Endothelial cell of umbilical vein (primary cell): ENCODE data around the gene HDAC8. TPM values are rescaled to one million over a fixed set of nuclear protein-coding genes. Genes with fewer than 3 reads are reported as not detected.
"Not testable (repeated sequence)": the region's sequence is repeated elsewhere in the genome, so short reads cannot be mapped to it uniquely, and the experiment has no call there.

Source experiments
- BruUV-seq: library from RNA; stranded (reverse); fragments of 400-500 nt; replicated peaks from 2 replicates; lab custom pipeline; 2021; lab: Mats Ljungman, UMichigan
- CTCF ChIA-PET: fragments of 300-600, 350-600 bp; sonication (Branson Sonifier 250); formaldehyde crosslinking; loops from one replicate; lab custom pipeline; 2021; ENCODE audit warnings: antibody characterized with exemption, inconsistent platforms; lab: Charles Lee
- POLR2A ChIA-PET: fragments of 300-600, 350-600 bp; sonication (Branson Sonifier 250); formaldehyde crosslinking; loops from one replicate; lab custom pipeline; 2021; ENCODE audit warnings: antibody characterized with exemption, inconsistent platforms; lab: Charles Lee
- DNase-seq: peaks from one replicate; pipeline ENCODE4 v3.0.0-alpha.2; 2011; ENCODE audit warnings: low read depth, low spot score
- FAIRE-seq: peaks from 2 replicates; lab custom pipeline; 2011; peaks lifted over from hg19 to GRCh38; lab: Jason Lieb, UNC
- H2AFZ ChIP-seq: 2 replicates; pipeline ENCODE4 v1.6.0; 2012; ENCODE audit warnings: low read depth, low read length, control low read depth, inconsistent platforms
- H3K27ac ChIP-seq: 2 replicates; pipeline ENCODE4 v1.5.1; 2011; ENCODE audit warnings: low read depth, mild to moderate bottlenecking, control low read depth, low read length, moderate library complexity; ENCODE audit not compliant: insufficient read depth
- H3K27me3 ChIP-seq, 2 experiments: 2 replicates each; pipeline versions ENCODE4 v1.6.0 to v1.6.1; 2011; ENCODE audit warnings: low read length in 2 of 2, mixed read lengths in 1 of 2; ENCODE audit not compliant: control insufficient read depth in 2 of 2, insufficient read depth in 2 of 2
- H3K36me3 ChIP-seq, 2 experiments: 2 replicates in 1 of 2; 3 replicates in 1 of 2; pipeline ENCODE4 v1.5.1; 2011; ENCODE audit warnings: low read length in 2 of 2, mild to moderate bottlenecking in 1 of 2, moderate library complexity in 1 of 2; ENCODE audit not compliant: control insufficient read depth in 2 of 2, insufficient read depth in 2 of 2; ENCODE audit errors: extremely low read depth in 1 of 2
- H3K4me1 ChIP-seq: 3 replicates; pipeline ENCODE4 v1.5.1; 2011; ENCODE audit warnings: mild to moderate bottlenecking, low read length; ENCODE audit not compliant: control insufficient read depth, insufficient read depth; ENCODE audit errors: extremely low read depth
- H3K4me2 ChIP-seq: 2 replicates; pipeline ENCODE4 v1.6.1; 2011; ENCODE audit warnings: low read length, control low read depth, mixed read lengths; ENCODE audit not compliant: insufficient read depth
- H3K4me3 ChIP-seq, 3 experiments: fragments of 200-600 bp in 1 of 3; sonication (generic), shearing (Covaris generic) in 1 of 3; replicated peaks in 1 of 3; 2 replicates each; pipeline ENCODE4 v1.5.1; 2011 to 2016; ENCODE audit warnings: control low read depth in 3 of 3, low read length in 3 of 3, mild to moderate bottlenecking in 2 of 3, inconsistent platforms in 1 of 3, low read depth in 1 of 3, moderate library complexity in 1 of 3; ENCODE audit not compliant: insufficient read depth in 1 of 3
- H3K79me2 ChIP-seq: 2 replicates; pipeline ENCODE4 v1.6.0; 2012; ENCODE audit warnings: low read length, inconsistent platforms; ENCODE audit not compliant: control insufficient read depth, insufficient read depth
- H3K9ac ChIP-seq: replicated peaks from 2 replicates; pipeline ENCODE3; 2011; ENCODE audit warnings: low read length, control low read depth; ENCODE audit not compliant: insufficient read depth; ENCODE audit errors: extremely low read depth
- H3K9me1 ChIP-seq: replicated peaks from 3 replicates; pipeline ENCODE4 v1.6.0; 2011; ENCODE audit warnings: mild to moderate bottlenecking, low read length; ENCODE audit not compliant: control insufficient read depth, insufficient read depth; ENCODE audit errors: extremely low read depth
- H3K9me3 ChIP-seq: replicated peaks from 2 replicates; pipeline ENCODE4 v1.5.1; 2012; ENCODE audit warnings: low read length, inconsistent platforms; ENCODE audit not compliant: control insufficient read depth, insufficient read depth
- H4K20me1 ChIP-seq: replicated peaks from 2 replicates; pipeline ENCODE3; 2011; ENCODE audit warnings: mild to moderate bottlenecking, low read length; ENCODE audit not compliant: control insufficient read depth, insufficient read depth; ENCODE audit errors: extremely low read depth
- CTCF ChIP-seq, 2 donors: IDR thresholded peaks; 1 replicate in 1 of 2; 2 replicates in 1 of 2; pipeline ENCODE4 v1.5.1; 2011; ENCODE audit warnings: low read length in 2 of 2, mild to moderate bottlenecking in 2 of 2, moderate library complexity in 2 of 2, control low read depth in 1 of 2, inconsistent platforms in 1 of 2, low read depth in 1 of 2; ENCODE audit not compliant: insufficient read depth in 1 of 2; ENCODE audit errors: extremely low read depth in 1 of 2
- EZH2 ChIP-seq: IDR thresholded peaks from 2 replicates; pipeline ENCODE4 v1.6.1; 2012; ENCODE audit warnings: borderline replicate concordance, low read depth, mild to moderate bottlenecking, moderate library complexity, low read length, inconsistent platforms; ENCODE audit not compliant: severe bottlenecking
- FOS ChIP-seq: IDR thresholded peaks from 2 replicates; pipeline ENCODE4 v1.6.1; 2011; ENCODE audit warnings: mild to moderate bottlenecking, low read length, moderate library complexity, borderline replicate concordance; ENCODE audit not compliant: insufficient read depth
- GATA2 ChIP-seq: IDR thresholded peaks from 2 replicates; pipeline ENCODE4 v1.7.0; 2011; ENCODE audit warnings: low read depth, mild to moderate bottlenecking, moderate library complexity, mixed read lengths, low read length; ENCODE audit not compliant: insufficient read length, insufficient read depth
- JUN ChIP-seq: IDR thresholded peaks from 2 replicates; pipeline ENCODE4 v1.6.1; 2011; ENCODE audit warnings: borderline replicate concordance, low read depth; ENCODE audit not compliant: insufficient read length, insufficient read depth
- MAX ChIP-seq: IDR thresholded peaks from 2 replicates; pipeline ENCODE4 v1.6.1; 2011; ENCODE audit not compliant: insufficient read depth, insufficient read length
- MYC ChIP-seq: IDR thresholded peaks from one replicate; pipeline ENCODE4 v1.6.1; 2011; ENCODE audit warnings: mild to moderate bottlenecking, low read depth, low read length
- POLR2A ChIP-seq: IDR thresholded peaks from 2 replicates; pipeline ENCODE4 v1.6.1; 2012; ENCODE audit warnings: low read depth, mild to moderate bottlenecking, control low read depth, low read length
- POLR2AphosphoS5 ChIP-seq: IDR thresholded peaks from 2 replicates; pipeline ENCODE4 v1.6.1; 2012; ENCODE audit warnings: low read depth, mild to moderate bottlenecking, control low read depth, low read length, moderate library complexity; ENCODE audit not compliant: insufficient read depth
- dilution Hi-C: fragments of 300-500 bp; cut with MboI; formaldehyde crosslinking; loops from one replicate; pipeline ENCODE4 v1.15.0; 2019; ENCODE audit warnings: low sequenced_read_pairs; ENCODE audit not compliant: extremely low pct_ligation_motif_present
- intact Hi-C: fragments of 100-400 bp; cut with micrococcal nuclease; formaldehyde crosslinking; loops from one replicate; pipeline ENCODE4 v1.10.0; 2022
- polyA plus RNA-seq, 4 experiments: library from polyadenylated mRNA; depleted of rRNA in 3 of 4; stranded (reverse) in 3 of 4; unstranded in 1 of 4; fragments of >200 nt; gene quantifications; 2 replicates each; pipeline versions ENCODE4 v1.2.1 to v1.2.3, GENCODE V29; 2011 to 2012; ENCODE audit warnings: missing spikeins in 1 of 4
- total RNA-seq: library from RNA; stranded (reverse); gene quantifications from 2 replicates; pipeline ENCODE4 v1.2.3, GENCODE V29; 2021

HDAC8 gene
- total and polyA plus RNA-seq, 2 donors (not counting 3 experiments of a cell fraction or from before 2014, with no cell fraction given): 17.6 to 37.2 TPM

- CTCF ChIA-PET: no interaction called here
- no peak overlapping the region for H2AFZ ChIP-seq
- H3K27ac ChIP-seq: no peak overlapping the region
- dilution Hi-C loops (no loop called here), intact Hi-C loops (no loop called here)
- no TSS peak for BruUV-seq
- no peaks in the 10 kb centered on the region for H3K9me1 ChIP-seq
- no peaks in the 10 kb centered on the region for H3K27me3 ChIP-seq
- peaks cover 3% of the 10 kb centered on the region for H3K4me1 ChIP-seq
- POLR2A ChIA-PET: no interaction called here
- H3K9me3 ChIP-seq: no peaks in the 10 kb centered on the region
- H3K36me3 ChIP-seq: no peaks in the 10 kb centered on the region
- no peaks in the 10 kb centered on the region for H3K79me2 ChIP-seq
- no peaks in the 10 kb centered on the region for H4K20me1 ChIP-seq
- H3K4me3 ChIP-seq: no peak overlapping the region
- DNase-seq (no peak), FAIRE-seq (no peak)
- no peak overlapping the region for H3K9ac ChIP-seq
- TF ChIP-seq POLR2AphosphoS5 (no peak), FOS (no peak), POLR2A (no peak), CTCF (IDR thresholded peaks at IDR 0.05; ENCODE audit: extremely low read depth in 1 of 2, insufficient read depth in 1 of 2, low read depth in 1 of 2, low read length in 2 of 2) (no peak), MAX (no peak), JUN (no peak), MYC (no peak), GATA2 (no peak), EZH2 (no peak)
- no peak overlapping the region for H3K4me2 ChIP-seq
Observed at GRCh38 chrX:72408885-72409284, 163.8 kb downstream of the HDAC8 start.

DNA sequence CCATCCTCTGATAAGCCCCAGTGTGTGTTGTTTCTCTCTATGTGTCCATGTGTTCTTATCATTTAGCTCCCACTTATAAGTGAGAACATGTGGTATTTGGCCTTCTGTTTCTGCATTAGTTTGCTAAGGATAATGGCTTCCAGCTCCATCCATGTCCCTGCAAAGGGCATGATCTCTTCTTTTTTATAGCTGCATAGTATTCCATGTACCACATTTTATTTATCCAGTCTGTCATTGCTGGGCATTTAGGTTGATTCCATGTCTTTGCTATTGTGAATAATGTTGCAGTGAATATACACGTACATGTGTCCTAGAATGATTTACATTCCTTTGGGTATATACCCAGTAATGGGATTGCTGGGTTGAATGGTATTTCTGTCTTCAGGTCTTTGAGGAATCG lies 167.5 kb downstream of the HDAC8 start:
- H3K9me1 ChIP-seq, H3K9ac ChIP-seq, H3K79me2 ChIP-seq, dilution Hi-C loops, CTCF ChIA-PET, H3K27ac ChIP-seq, H2AFZ ChIP-seq, intact Hi-C loops, H3K4me2 ChIP-seq, FAIRE-seq, DNase-seq, H3K27me3 ChIP-seq, H3K36me3 ChIP-seq, BruUV-seq, H3K4me1 ChIP-seq, H3K4me3 ChIP-seq, H3K9me3 ChIP-seq, H4K20me1 ChIP-seq, POLR2A ChIA-PET: not testable (repeated sequence)
